ENCODE measurements around the gene FAT1.
A peak's percentile ranks its signal among the peaks of the same experiment; 100 is the strongest.

FAT1 gene

GRCh38 chr4:186727169-186727976, 3.7 kb upstream of the FAT1 start:
- TF ChIP-seq CTCF (IDR thresholded peaks at IDR 0.05; ENCODE audit: extremely low read depth, missing control alignments), result no peak
- DNase-seq (ENCODE audit: low spot score), result no peak

GRCh38 chr4:186726426-186727168, 2.9 kb upstream of the FAT1 start:
- DNase-seq (ENCODE audit: low spot score), result peak; percentile 31
- no peak for TF ChIP-seq CTCF (IDR thresholded peaks at IDR 0.05; ENCODE audit: extremely low read depth, missing control alignments)

- TF ChIP-seq CTCF (IDR thresholded peaks at IDR 0.05; ENCODE audit: extremely low read depth, missing control alignments), result no peak
- DNase-seq (ENCODE audit: low spot score), result peak; percentile 34
These were observed 2.1 kb upstream of the FAT1 start for GRCh38 chr4:186725469-186726425.

GRCh38 chr4:186724864-186725468, 1.3 kb upstream of the FAT1 start:
- DNase-seq (ENCODE audit: low spot score), result peak; percentile 29

GRCh38 chr4:186724058-186724863, 605 bp upstream of the FAT1 start:
- TF ChIP-seq CTCF (IDR thresholded peaks at IDR 0.05; ENCODE audit: extremely low read depth, missing control alignments), result no peak
- DNase-seq (ENCODE audit: low spot score), result peak; percentile 28

More at GRCh38 chr4:186724864-186725468, 1.3 kb upstream of the FAT1 start:
- TF ChIP-seq CTCF (IDR thresholded peaks at IDR 0.05; ENCODE audit: extremely low read depth, missing control alignments), result no peak

GRCh38 chr4:186722796-186723291, 812 bp downstream of the FAT1 start:
- DNase-seq (ENCODE audit: low spot score), result peak; percentile 22
- TF ChIP-seq CTCF (IDR thresholded peaks at IDR 0.05; ENCODE audit: extremely low read depth, missing control alignments), result no peak
